Measurements from ENCODE around the gene SCARF2.

- TF ChIP-seq POLR2A (IDR thresholded peaks at IDR 0.05) (no peak), CTCF (IDR thresholded peaks at IDR 0.05) (no peak)
Observed at GRCh38 chr22:20420157-20420842, 17.3 kb downstream of the SCARF2 start.
